ENCODE results near the gene PTPN1.

- TF ChIP-seq POLR2AphosphoS5 (IDR thresholded peaks at IDR 0.05; ENCODE audit: insufficient read depth, low read depth, low read length), result no peak
- TF ChIP-seq CTCF (IDR thresholded peaks at IDR 0.05; ENCODE audit: extremely low read depth in 1 of 2, insufficient read depth in 1 of 2, low read depth in 1 of 2, low read length in 2 of 2), result no peak
- TF ChIP-seq MYC (IDR thresholded peaks at IDR 0.05; ENCODE audit: low read depth, low read length), result no peak
Observed at GRCh38 chr20:50516935-50517816, 7.0 kb downstream of the PTPN1 start.

Measured in endothelial cell of umbilical vein (primary cell).